Measurements from ENCODE around the gene CAPZA1.

- no peak for TF ChIP-seq POLR2AphosphoS5 (IDR thresholded peaks at IDR 0.05)
- TF ChIP-seq POLR2A (IDR thresholded peaks at IDR 0.05) = no peak
- no peak for TF ChIP-seq CTCF (IDR thresholded peaks at IDR 0.05 in 8 of 11, conservative IDR thresholded peaks at IDR 0.05 in 3 of 11)
These were observed 100.1 kb downstream of the CAPZA1 start for GRCh38 chr1:112719706-112720105.
